Neural cell (in vitro differentiated cells): ENCODE data around the gene CCNK. TPM values are rescaled to one million over a fixed set of nuclear protein-coding genes. Genes with fewer than 3 reads are reported as not detected.

Experiments
- H2AFZ ChIP-seq: fragments of 200-600, 300-800 bp; sonication (generic), shearing (Covaris generic); 2 replicates; pipeline ENCODE4 v1.6.0; 2014; ENCODE audit warnings: low read depth, mild to moderate bottlenecking, antibody characterized with exemption, low read length, moderate library complexity
- H3F3A ChIP-seq: fragments of 200-600 bp; shearing (Covaris generic); 2 replicates; pipeline ENCODE4 v1.6.1; 2016; ENCODE audit warnings: mild to moderate bottlenecking, moderate library complexity, mixed read lengths, antibody characterized with exemption, low read length; ENCODE audit not compliant: insufficient read depth, poor library complexity, severe bottlenecking
- H3K27ac ChIP-seq: fragments of 200-600, 300-800 bp; sonication (generic), shearing (Covaris generic); 2 replicates; pipeline ENCODE4 v1.5.1; 2014; ENCODE audit warnings: mild to moderate bottlenecking, low read length, moderate library complexity
- H3K27me3 ChIP-seq: fragments of 300-800, 200-600 bp; sonication (generic), shearing (Covaris generic); 2 replicates; pipeline ENCODE4 v1.6.0; 2014; ENCODE audit warnings: mild to moderate bottlenecking, low read depth, low read length, moderate library complexity; ENCODE audit not compliant: insufficient read depth
- H3K36me3 ChIP-seq: fragments of 300-800, 200-600 bp; sonication (generic), shearing (Covaris generic); 2 replicates; pipeline ENCODE4 v1.5.1; 2014; ENCODE audit warnings: mild to moderate bottlenecking, antibody characterized with exemption, low read length, moderate library complexity; ENCODE audit not compliant: insufficient read depth
- H3K4me2 ChIP-seq: fragments of 300-800, 200-600 bp; sonication (generic), shearing (Covaris generic); 2 replicates; pipeline ENCODE4 v1.6.0; 2014; ENCODE audit warnings: mild to moderate bottlenecking, low read length
- H3K4me3 ChIP-seq: fragments of 300-800, 200-600 bp; sonication (generic), shearing (Covaris generic); 2 replicates; pipeline ENCODE4 v1.5.1; 2014; ENCODE audit warnings: mild to moderate bottlenecking, low read length, moderate library complexity
- H3K79me2 ChIP-seq: fragments of 200-600 bp; shearing (Covaris generic); replicated peaks from 2 replicates; pipeline ENCODE4 v1.6.0; 2014; ENCODE audit warnings: mild to moderate bottlenecking, low read length, moderate library complexity; ENCODE audit not compliant: insufficient read depth
- H3K9ac ChIP-seq: fragments of 300-800, 200-600 bp; sonication (generic), shearing (Covaris generic); 2 replicates; pipeline ENCODE4 v1.6.1; 2016; ENCODE audit warnings: mild to moderate bottlenecking, low read length, mixed read lengths
- H3K9me2 ChIP-seq: fragments of 200-600 bp; shearing (Covaris generic); 2 replicates; pipeline ENCODE4 v1.6.1; 2016; ENCODE audit warnings: mild to moderate bottlenecking, low read length, mixed read lengths; ENCODE audit not compliant: insufficient read depth
- H3K9me3 ChIP-seq: fragments of 200-600, 300-800 bp; sonication (generic), shearing (Covaris generic); 2 replicates; pipeline ENCODE4 v1.6.1; 2016; ENCODE audit warnings: mild to moderate bottlenecking, mixed run types, low read length, moderate library complexity, mixed read lengths
- H4K20me1 ChIP-seq: fragments of 200-600 bp; shearing (Covaris generic); 2 replicates; pipeline ENCODE4 v1.6.1; 2016; ENCODE audit warnings: mild to moderate bottlenecking, mixed run types; ENCODE audit not compliant: insufficient read depth
- EP300 ChIP-seq: fragments of 450-650 bp; conservative IDR thresholded peaks from 2 replicates; pipeline ENCODE4 v1.6.1; 2014; ENCODE audit warnings: antibody characterized with exemption, mild to moderate bottlenecking, moderate library complexity; ENCODE audit not compliant: poor library complexity, severe bottlenecking
- EZH2 ChIP-seq: fragments of 200-600, 300-800 bp; shearing (Covaris generic), sonication (generic); IDR thresholded peaks from 2 replicates; pipeline ENCODE4 v1.6.1; 2014; ENCODE audit warnings: antibody characterized with exemption, low read length, borderline replicate concordance, mild to moderate bottlenecking; ENCODE audit not compliant: insufficient read depth, poor library complexity, severe bottlenecking
- MXI1 ChIP-seq: fragments of 450-650 bp; conservative IDR thresholded peaks from 2 replicates; pipeline ENCODE4 v1.6.1; 2014; ENCODE audit warnings: antibody characterized with exemption, mild to moderate bottlenecking; ENCODE audit not compliant: poor library complexity, severe bottlenecking
- POLR2AphosphoS5 ChIP-seq: IDR thresholded peaks from 2 replicates; pipeline ENCODE4 v1.6.1; 2012
- RAD21 ChIP-seq: fragments of 450-650 bp; conservative IDR thresholded peaks from 2 replicates; pipeline ENCODE4 v1.6.1; 2014; ENCODE audit warnings: antibody characterized with exemption, mild to moderate bottlenecking, moderate library complexity
- SMC3 ChIP-seq: fragments of 450-650 bp; conservative IDR thresholded peaks from 2 replicates; pipeline ENCODE4 v1.6.1; 2014; ENCODE audit warnings: antibody characterized with exemption, mild to moderate bottlenecking, moderate library complexity; ENCODE audit not compliant: poor library complexity
- TAF1 ChIP-seq: IDR thresholded peaks from 2 replicates; pipeline ENCODE4 v1.6.1; 2012; ENCODE audit warnings: low read depth
- polyA plus RNA-seq: library from polyadenylated mRNA; depleted of rRNA; stranded (reverse); fragments of >200 nt; gene quantifications from 2 replicates; pipeline ENCODE4 v1.2.3, GENCODE V29; 2014
- TF ChIP-seq, protein P1 (sequence below): fragments of 450-650 bp; IDR thresholded peaks from 2 replicates; pipeline ENCODE4 v1.5.1; 2014; ENCODE audit warnings: antibody characterized with exemption, mild to moderate bottlenecking, moderate library complexity; ENCODE audit not compliant: poor library complexity, severe bottlenecking
- TF ChIP-seq, protein P2 (sequence below): IDR thresholded peaks from 2 replicates; pipeline ENCODE4 v1.6.1; 2012; ENCODE audit warnings: borderline replicate concordance

CCNK gene
- polyA plus RNA-seq, 1 donor from 2014 or later = 11.2 TPM

DNA sequence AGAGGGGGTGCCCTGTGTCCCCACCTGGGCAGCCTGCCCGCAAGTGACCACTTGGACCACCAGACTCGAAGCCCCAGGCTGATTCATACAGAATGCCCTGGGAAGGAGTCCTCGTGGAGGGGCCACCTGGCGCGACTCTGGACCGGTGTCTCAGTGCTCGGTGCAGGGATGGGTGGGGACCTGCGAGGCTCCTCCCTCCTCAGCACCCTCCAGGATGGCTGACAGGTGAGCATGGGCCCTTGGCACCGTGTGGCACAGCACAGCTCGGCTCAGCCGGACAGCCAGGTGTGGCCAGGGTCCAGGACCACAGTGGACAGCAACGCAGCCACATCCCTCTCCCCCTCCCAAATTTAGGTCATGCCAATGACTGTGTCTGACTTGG is 44.5 kb downstream of the CCNK start:
- Histone ChIP-seq H3K9me3 (no peaks in the 10 kb centered on the region), H3K9ac (no peak overlapping the region), H4K20me1 (no peaks in the 10 kb centered on the region), H3K27me3 (no peaks in the 10 kb centered on the region), H3K36me3 (no peaks in the 10 kb centered on the region), H3K79me2 (no peaks in the 10 kb centered on the region), H3K4me2 (no peak overlapping the region), H3K4me3 (no peak overlapping the region), H3F3A (no peaks in the 10 kb centered on the region), H3K9me2 (no peaks in the 10 kb centered on the region), H3K27ac (no peak overlapping the region), H2AFZ (no peak overlapping the region)
- no peak for TF ChIP-seq SMC3
- no peak for TF ChIP-seq EZH2
- no peak for TF ChIP-seq TAF1
- TF ChIP-seq EP300 = no peak
- TF ChIP-seq, protein P1, sequence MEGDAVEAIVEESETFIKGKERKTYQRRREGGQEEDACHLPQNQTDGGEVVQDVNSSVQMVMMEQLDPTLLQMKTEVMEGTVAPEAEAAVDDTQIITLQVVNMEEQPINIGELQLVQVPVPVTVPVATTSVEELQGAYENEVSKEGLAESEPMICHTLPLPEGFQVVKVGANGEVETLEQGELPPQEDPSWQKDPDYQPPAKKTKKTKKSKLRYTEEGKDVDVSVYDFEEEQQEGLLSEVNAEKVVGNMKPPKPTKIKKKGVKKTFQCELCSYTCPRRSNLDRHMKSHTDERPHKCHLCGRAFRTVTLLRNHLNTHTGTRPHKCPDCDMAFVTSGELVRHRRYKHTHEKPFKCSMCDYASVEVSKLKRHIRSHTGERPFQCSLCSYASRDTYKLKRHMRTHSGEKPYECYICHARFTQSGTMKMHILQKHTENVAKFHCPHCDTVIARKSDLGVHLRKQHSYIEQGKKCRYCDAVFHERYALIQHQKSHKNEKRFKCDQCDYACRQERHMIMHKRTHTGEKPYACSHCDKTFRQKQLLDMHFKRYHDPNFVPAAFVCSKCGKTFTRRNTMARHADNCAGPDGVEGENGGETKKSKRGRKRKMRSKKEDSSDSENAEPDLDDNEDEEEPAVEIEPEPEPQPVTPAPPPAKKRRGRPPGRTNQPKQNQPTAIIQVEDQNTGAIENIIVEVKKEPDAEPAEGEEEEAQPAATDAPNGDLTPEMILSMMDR = no peak
- TF ChIP-seq, protein P2, sequence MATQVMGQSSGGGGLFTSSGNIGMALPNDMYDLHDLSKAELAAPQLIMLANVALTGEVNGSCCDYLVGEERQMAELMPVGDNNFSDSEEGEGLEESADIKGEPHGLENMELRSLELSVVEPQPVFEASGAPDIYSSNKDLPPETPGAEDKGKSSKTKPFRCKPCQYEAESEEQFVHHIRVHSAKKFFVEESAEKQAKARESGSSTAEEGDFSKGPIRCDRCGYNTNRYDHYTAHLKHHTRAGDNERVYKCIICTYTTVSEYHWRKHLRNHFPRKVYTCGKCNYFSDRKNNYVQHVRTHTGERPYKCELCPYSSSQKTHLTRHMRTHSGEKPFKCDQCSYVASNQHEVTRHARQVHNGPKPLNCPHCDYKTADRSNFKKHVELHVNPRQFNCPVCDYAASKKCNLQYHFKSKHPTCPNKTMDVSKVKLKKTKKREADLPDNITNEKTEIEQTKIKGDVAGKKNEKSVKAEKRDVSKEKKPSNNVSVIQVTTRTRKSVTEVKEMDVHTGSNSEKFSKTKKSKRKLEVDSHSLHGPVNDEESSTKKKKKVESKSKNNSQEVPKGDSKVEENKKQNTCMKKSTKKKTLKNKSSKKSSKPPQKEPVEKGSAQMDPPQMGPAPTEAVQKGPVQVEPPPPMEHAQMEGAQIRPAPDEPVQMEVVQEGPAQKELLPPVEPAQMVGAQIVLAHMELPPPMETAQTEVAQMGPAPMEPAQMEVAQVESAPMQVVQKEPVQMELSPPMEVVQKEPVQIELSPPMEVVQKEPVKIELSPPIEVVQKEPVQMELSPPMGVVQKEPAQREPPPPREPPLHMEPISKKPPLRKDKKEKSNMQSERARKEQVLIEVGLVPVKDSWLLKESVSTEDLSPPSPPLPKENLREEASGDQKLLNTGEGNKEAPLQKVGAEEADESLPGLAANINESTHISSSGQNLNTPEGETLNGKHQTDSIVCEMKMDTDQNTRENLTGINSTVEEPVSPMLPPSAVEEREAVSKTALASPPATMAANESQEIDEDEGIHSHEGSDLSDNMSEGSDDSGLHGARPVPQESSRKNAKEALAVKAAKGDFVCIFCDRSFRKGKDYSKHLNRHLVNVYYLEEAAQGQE = no peak
- TF ChIP-seq RAD21 = no peak
- TF ChIP-seq MXI1 = no peak
- TF ChIP-seq POLR2AphosphoS5 = no peak

DNA sequence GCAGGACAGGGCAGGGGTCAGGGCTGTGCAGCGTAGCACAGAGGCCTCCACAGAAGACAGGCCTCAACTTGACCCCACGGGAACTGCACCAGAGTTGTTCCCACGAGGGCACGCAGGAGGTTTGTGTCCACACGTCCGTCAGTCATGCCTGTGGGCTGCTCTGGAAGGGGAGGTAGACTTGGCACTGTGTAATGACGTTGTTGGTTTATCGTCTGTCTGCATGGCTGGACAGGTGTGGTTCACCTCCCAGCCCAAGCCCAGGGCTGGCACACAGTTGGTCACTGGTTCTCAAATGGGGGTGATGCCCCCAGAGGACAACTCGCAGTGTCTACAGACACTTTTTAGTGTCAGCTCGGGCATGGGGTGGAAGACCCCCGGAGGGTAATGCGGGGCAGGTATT is 45.8 kb downstream of the CCNK start:
- no peak overlapping the region for H3K4me3 ChIP-seq
- H3K27me3 ChIP-seq = no peaks in the 10 kb centered on the region
- no peaks in the 10 kb centered on the region for H3K9me3 ChIP-seq
- H2AFZ ChIP-seq = no peak overlapping the region
- H3K9me2 ChIP-seq = no peaks in the 10 kb centered on the region
- TF ChIP-seq RAD21 (no peak), EP300 (no peak), EZH2 (no peak), TAF1 (no peak), MXI1 (no peak), POLR2AphosphoS5 (no peak), SMC3 (no peak)
- TF ChIP-seq, protein P2 = no peak
- TF ChIP-seq, protein P1 = no peak
- H3K36me3 ChIP-seq = no peaks in the 10 kb centered on the region
- no peak overlapping the region for H3K9ac ChIP-seq
- no peaks in the 10 kb centered on the region for H3F3A ChIP-seq
- no peak overlapping the region for H3K27ac ChIP-seq
- no peaks in the 10 kb centered on the region for H3K79me2 ChIP-seq
- no peaks in the 10 kb centered on the region for H4K20me1 ChIP-seq
- no peak overlapping the region for H3K4me2 ChIP-seq
